H54 (cell line): ENCODE measurements around the gene TAGAP.
A peak's percentile ranks its signal among the peaks of the same experiment; 100 is the strongest.
"Not testable (repeated sequence)": the region's sequence is repeated elsewhere in the genome, so short reads cannot be mapped to it uniquely, and the experiment has no call there.

Experiments used
- DNase-seq: peaks from one replicate; pipeline ENCODE4 v3.0.0; 2011; ENCODE audit warnings: low spot score, mixed read lengths; ENCODE audit not compliant: insufficient read length
- FAIRE-seq: peaks from 3 replicates; lab custom pipeline; 2011; peaks lifted over from hg19 to GRCh38; lab: Jason Lieb, UNC
- POLR2A ChIP-seq: IDR thresholded peaks from 2 replicates; pipeline ENCODE4 v1.6.1; 2011; ENCODE audit warnings: low read depth, mild to moderate bottlenecking, low read length

The TAGAP gene

GRCh38 chr6:159005436-159005835 is 39.4 kb downstream of the TAGAP start:
- FAIRE-seq (no peak), DNase-seq (no peak)
- TF ChIP-seq POLR2A = no peak

- no peak for DNase-seq
- TF ChIP-seq POLR2A = no peak
- FAIRE-seq = no peak
These were observed 40.2 kb downstream of the TAGAP start for GRCh38 chr6:159004592-159004991.

GRCh38 chr6:159002432-159003155 is 42.2 kb downstream of the TAGAP start:
- TF ChIP-seq POLR2A = no peak
- no peak for FAIRE-seq
- peak; percentile 12 for DNase-seq

DNA sequence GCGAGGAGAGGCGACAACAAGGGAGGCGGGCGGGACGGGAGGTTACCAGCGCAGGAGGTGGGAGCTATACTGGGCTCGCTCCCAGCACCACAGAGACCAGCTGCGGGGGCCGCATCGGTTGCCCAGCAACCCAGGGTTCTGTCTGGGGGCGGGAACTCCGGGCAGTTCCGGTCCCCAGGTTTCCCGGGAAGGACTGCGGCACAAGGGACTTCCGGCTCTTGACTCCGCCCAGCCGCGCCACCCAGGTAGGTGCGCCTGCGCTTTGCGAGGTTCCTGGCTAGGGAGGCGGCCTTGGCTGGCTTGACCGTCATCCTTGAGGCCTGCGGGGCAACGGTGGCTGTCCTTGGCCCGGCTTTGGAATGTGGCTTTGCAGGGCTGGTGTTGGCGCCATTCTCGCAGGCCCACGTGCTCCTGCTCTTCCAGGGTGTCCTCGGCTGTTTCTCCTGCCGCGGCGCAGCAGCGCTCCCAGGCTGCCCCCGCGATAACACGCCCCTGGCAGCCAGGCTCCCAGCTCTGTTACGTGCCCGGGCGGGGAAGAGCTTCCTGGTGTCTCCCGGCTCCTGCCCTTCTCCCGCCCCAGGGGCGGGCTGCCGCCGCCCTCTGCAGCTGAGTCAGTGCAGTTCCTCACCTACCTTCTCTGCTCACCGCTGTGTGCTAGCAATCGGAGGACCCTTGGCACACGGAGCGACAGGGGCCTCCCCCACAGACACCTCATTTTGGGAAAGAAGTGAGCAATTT is 45.0 kb downstream of the TAGAP start, which contains the start of gene RSPH3:
Gene RSPH3, minus strand, starts transcription at position 537 of the 738 bp plus-strand sequence. CDS start 652 bp downstream, outside the sequence.
- FAIRE-seq = no peak
- TF ChIP-seq POLR2A = peak; percentile 75
- peak; percentile 68 for DNase-seq

- FAIRE-seq (no peak), DNase-seq (peak; percentile 9)
- TF ChIP-seq POLR2A = 0 out of 2 replicates have a peak, but pooled peaks have one; percentile 2
These were observed 45.6 kb downstream of the TAGAP start for GRCh38 chr6:158999154-158999665.

- FAIRE-seq (no peak), DNase-seq (no peak)
- no peak for TF ChIP-seq POLR2A
These were observed 47.9 kb downstream of the TAGAP start for GRCh38 chr6:158996856-158997255.

GRCh38 chr6:158993639-158994038 is 51.2 kb downstream of the TAGAP start:
- no peak for FAIRE-seq
- TF ChIP-seq POLR2A = no peak
- DNase-seq = no peak

GRCh38 chr6:158991017-158991723 is 53.6 kb downstream of the TAGAP start:
- no peak for FAIRE-seq
- DNase-seq = no peak

DNA sequence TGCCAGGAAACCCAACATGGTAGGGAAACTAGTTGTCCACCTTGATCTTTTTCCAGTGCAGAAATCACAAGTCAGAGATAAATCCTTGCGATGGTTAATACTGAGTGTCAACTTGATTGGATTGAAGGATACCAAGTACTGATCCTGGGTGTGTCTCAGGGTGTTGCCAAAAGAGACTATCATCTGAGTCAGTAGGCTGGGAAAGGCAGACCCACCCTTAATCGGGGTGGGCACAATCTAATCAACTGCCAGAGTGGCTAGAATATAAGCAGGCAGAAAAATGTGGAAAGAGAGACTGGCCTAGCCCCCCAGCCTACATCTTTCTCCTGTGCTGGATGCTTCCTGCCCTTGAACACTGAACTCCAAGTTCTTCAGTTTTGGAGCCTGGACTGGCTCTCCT is 55.1 kb downstream of the TAGAP start:
- FAIRE-seq, DNase-seq: not testable (repeated sequence)

More at GRCh38 chr6:158991017-158991723, 53.6 kb downstream of the TAGAP start:
- TF ChIP-seq POLR2A = no peak

GRCh38 chr6:158988477-158988876 is 56.3 kb downstream of the TAGAP start:
- DNase-seq (no peak), FAIRE-seq (no peak)
- no peak for TF ChIP-seq POLR2A

- FAIRE-seq = no peak
- DNase-seq = no peak
- no peak for TF ChIP-seq POLR2A
These were observed 57.1 kb downstream of the TAGAP start for GRCh38 chr6:158987657-158988056.
